Panc1 (cell line): Measurements from ENCODE around the gene IGSF10. TPM values are rescaled to one million over a fixed set of nuclear protein-coding genes. Genes with fewer than 3 reads are reported as not detected.

Experiments
- ATAC-seq: fragments of 200-7000 bp; cut with Tn5 transposase; 2 replicates; pipeline ENCODE4 v1.9.1; 2020; ENCODE audit warnings: mild to moderate bottlenecking, moderate library complexity
- BruUV-seq: library from RNA; stranded (reverse); fragments of 400-500 nt; replicated peaks from 2 replicates; lab custom pipeline; 2021; lab: Mats Ljungman, UMichigan
- CTCF ChIA-PET: fragments of 300-600 bp; sonication (Branson Sonifier 250); formaldehyde crosslinking; loops from one replicate; lab custom pipeline; 2022; ENCODE audit warnings: antibody characterized with exemption; lab: Charles Lee
- POLR2A ChIA-PET: fragments of 300-600 bp; sonication (Branson Sonifier 250); formaldehyde crosslinking; loops from one replicate; lab custom pipeline; 2022; ENCODE audit warnings: antibody characterized with exemption; lab: Charles Lee
- DNase-seq: peaks from one replicate; pipeline ENCODE4 v3.0.0-alpha.2; 2010; ENCODE audit warnings: low read depth, low spot score
- H3K27ac ChIP-seq: 2 replicates; pipeline ENCODE4 v1.5.1; 2011; ENCODE audit warnings: mild to moderate bottlenecking, low read length, inconsistent platforms
- H3K27me3 ChIP-seq: fragments of 200-500 bp; sonication (Bioruptor generic); 2 replicates; pipeline ENCODE4 v1.6.0; 2014; ENCODE audit warnings: low read length, inconsistent platforms; ENCODE audit not compliant: control insufficient read depth, insufficient read depth
- H3K36me3 ChIP-seq: fragments of 200-500 bp; sonication (Bioruptor generic); 2 replicates; pipeline ENCODE4 v1.5.1; 2014; ENCODE audit warnings: inconsistent platforms, mild to moderate bottlenecking, low read length, moderate library complexity; ENCODE audit not compliant: control insufficient read depth, insufficient read depth
- H3K4me1 ChIP-seq: 2 replicates; pipeline ENCODE4 v1.5.1; 2011; ENCODE audit warnings: inconsistent platforms, mild to moderate bottlenecking, low read length, moderate library complexity; ENCODE audit not compliant: control insufficient read depth, insufficient read depth
- H3K4me3 ChIP-seq, 2 experiments: 2 replicates each; pipeline ENCODE4 v1.5.1; 2011 to 2012; ENCODE audit warnings: low read depth in 2 of 2, low read length in 2 of 2, mild to moderate bottlenecking in 2 of 2, inconsistent platforms in 1 of 2, moderate library complexity in 1 of 2
- H3K9me3 ChIP-seq: fragments of 200-500 bp; sonication (Bioruptor generic); 2 replicates; pipeline ENCODE4 v1.5.1; 2014; ENCODE audit warnings: low read depth, mild to moderate bottlenecking, inconsistent platforms, low read length, moderate library complexity; ENCODE audit not compliant: control insufficient read depth, insufficient read depth
- CTCF ChIP-seq: fragments of 450-650 bp; IDR thresholded peaks from 2 replicates; pipeline ENCODE4 v1.5.1; 2017; ENCODE audit warnings: mild to moderate bottlenecking
- POLR2AphosphoS5 ChIP-seq: IDR thresholded peaks from 2 replicates; pipeline ENCODE4 v1.6.1; 2012; ENCODE audit warnings: mild to moderate bottlenecking, low read depth, low read length, moderate library complexity
- REST ChIP-seq, 2 experiments: IDR thresholded peaks; 2 replicates each; pipeline ENCODE4 v1.6.1; 2011 to 2012; ENCODE audit warnings: low read depth in 2 of 2, control low read depth in 1 of 2, low read length in 1 of 2, mild to moderate bottlenecking in 1 of 2, moderate library complexity in 1 of 2; ENCODE audit not compliant: insufficient read depth in 1 of 2
- SIN3A ChIP-seq: IDR thresholded peaks from 2 replicates; pipeline ENCODE4 v1.6.1; 2012; ENCODE audit warnings: low read depth, mild to moderate bottlenecking, low read length, moderate library complexity, borderline replicate concordance; ENCODE audit not compliant: insufficient read depth
- TCF7L2 ChIP-seq: IDR thresholded peaks from 2 replicates; pipeline ENCODE4 v1.6.1; 2011; ENCODE audit warnings: mild to moderate bottlenecking, low read depth, low read length, inconsistent platforms
- in situ Hi-C: cut with HindIII; loops from 2 replicates; pipeline ENCODE4 v1.10.0; 2016; ENCODE audit warnings: low sequenced_read_pairs, low pct_unique_long_range_greater_than_20kb
- intact Hi-C: fragments of 100-400 bp; cut with micrococcal nuclease; formaldehyde crosslinking; loops from one replicate; pipeline ENCODE4 v1.10.0; 2022; ENCODE audit not compliant: unreplicated experiment
- total RNA-seq: library from RNA; stranded (reverse); gene quantifications from one replicate; pipeline ENCODE4 v1.2.1, GENCODE V29; 2021; ENCODE audit not compliant: unreplicated experiment

IGSF10 gene
- total RNA-seq, 1 experiment from 2014 or later: 0.10 TPM

DNA sequence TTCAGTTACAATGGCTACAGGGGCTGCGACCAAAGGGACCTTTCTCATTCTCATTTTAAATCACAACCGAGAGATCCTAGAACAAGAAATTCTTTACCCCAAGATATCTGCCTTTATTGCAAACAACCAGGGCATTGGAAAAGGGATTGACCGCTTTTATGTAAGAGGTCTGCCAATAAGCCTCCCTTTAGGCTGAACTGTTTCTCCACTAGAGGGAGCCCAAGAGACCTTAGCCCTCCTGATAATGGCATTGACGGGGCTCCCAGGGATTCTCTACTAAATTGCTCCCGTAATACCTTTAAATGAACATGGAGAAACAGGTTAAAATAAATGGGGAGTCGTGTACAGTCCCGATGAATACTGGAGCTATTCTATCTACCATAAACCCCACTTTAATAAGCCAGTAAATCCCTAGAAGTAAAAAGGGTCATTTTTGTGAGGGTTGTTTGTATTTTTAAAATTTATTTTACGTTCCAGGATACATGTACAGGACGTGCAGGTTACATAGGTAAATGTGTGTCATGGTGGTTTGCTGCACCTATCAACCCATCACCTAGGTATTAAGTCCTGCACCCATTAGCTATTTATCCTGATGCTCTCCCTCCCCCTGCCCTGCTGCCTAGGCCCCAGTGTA, 7.5 kb upstream of the IGSF10 start:
- ATAC-seq (peak; percentile 95), DNase-seq (peak; percentile 42)
- Histone ChIP-seq H3K4me3 (no peak overlapping the region), H3K27me3 (0 out of 2 replicates have a peak, but pooled peaks cover 3% of the 10 kb centered on the region), H3K9me3 (no peaks in the 10 kb centered on the region), H3K27ac (no peak overlapping the region), H3K4me1 (no peaks in the 10 kb centered on the region), H3K36me3 (no peaks in the 10 kb centered on the region)
- in situ Hi-C loops: no loop called here
- ChIA-PET POLR2A (no interaction called here), CTCF (interaction anchor here (1.8 to 2.7 kb wide), 2 partner anchors 9 to 370 kb away, joined by 5 to 11 read pairs; no protein-coding TSS in a partner anchor)
- peak; percentile 96 for TF ChIP-seq CTCF
- no peak for TF ChIP-seq POLR2AphosphoS5
- no peak for TF ChIP-seq SIN3A
- no peak for TF ChIP-seq TCF7L2
- TF ChIP-seq REST (IDR thresholded peaks at IDR 0.05; ENCODE audit: insufficient read depth in 1 of 2, low read depth in 2 of 2, low read length in 1 of 2): no peak
- no TSS peak for BruUV-seq
- intact Hi-C loops: loop anchor here (1.0 kb wide), 1 partner anchor 371 kb away; no protein-coding TSS in a partner anchor

GRCh38 chr3:151467069-151467468, 6.2 kb upstream of the IGSF10 start:
- Histone ChIP-seq H3K9me3 (no peaks in the 10 kb centered on the region), H3K27me3 (peaks cover 14% of the 10 kb centered on the region), H3K36me3 (no peaks in the 10 kb centered on the region), H3K4me1 (no peaks in the 10 kb centered on the region), H3K27ac (no peak overlapping the region), H3K4me3 (no peak overlapping the region)
- no TSS peak for BruUV-seq
- TF ChIP-seq SIN3A (no peak), TCF7L2 (no peak), POLR2AphosphoS5 (no peak), REST (IDR thresholded peaks at IDR 0.05; ENCODE audit: insufficient read depth in 1 of 2, low read depth in 2 of 2, low read length in 1 of 2) (no peak), CTCF (no peak)
- intact Hi-C loops (no loop called here), in situ Hi-C loops (no loop called here)
- CTCF ChIA-PET: interaction anchor here (2.7 kb wide), 1 partner anchor 372 kb away, joined by 11 read pairs; no protein-coding TSS in a partner anchor
- no peak for DNase-seq
- POLR2A ChIA-PET: no interaction called here
- no peak for ATAC-seq
